ENCODE data around the gene PRKCE.
A peak's percentile ranks its signal among the peaks of the same experiment; 100 is the strongest.

PRKCE gene

DNA sequence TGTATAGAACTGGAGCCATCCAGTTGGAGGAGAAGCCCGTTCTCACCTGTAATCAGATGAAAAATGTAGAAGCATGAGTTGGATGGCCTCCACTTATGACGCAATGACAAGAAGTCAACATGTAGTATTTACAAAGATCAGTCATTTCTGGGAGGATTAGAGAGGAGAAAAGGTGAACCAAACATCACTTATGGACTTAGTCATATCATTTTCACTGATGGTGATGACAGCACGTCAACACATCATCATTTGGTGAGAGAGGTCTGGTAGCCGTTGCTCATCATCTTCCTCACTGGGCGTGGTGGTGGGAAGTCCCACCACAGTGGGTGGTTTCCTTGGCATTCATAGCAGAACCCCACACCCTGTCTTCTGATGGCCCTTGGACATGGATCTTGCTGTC, 381.5 kb downstream of the PRKCE start:
- DNase-seq, result no peak

DNA sequence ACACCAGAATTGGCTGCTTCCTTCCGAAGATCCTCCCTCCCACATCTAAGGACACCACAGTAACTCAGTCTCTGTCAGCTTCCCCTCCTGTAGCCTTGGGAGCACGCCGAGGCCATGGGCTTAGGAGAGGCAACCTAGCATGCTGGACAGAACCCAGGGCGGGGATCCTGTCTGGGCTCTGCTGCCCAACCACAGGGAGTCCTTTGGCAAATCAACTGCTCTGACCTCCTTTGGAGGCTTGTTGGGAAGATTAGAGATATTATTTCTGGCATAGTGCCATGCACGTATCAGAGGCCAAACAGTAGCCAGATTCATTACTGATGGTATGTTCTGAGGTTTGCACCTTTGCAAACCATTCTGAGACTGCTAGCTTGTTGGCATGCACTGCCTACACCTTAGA, 383.1 kb downstream of the PRKCE start:
- DNase-seq, result no peak

DNA sequence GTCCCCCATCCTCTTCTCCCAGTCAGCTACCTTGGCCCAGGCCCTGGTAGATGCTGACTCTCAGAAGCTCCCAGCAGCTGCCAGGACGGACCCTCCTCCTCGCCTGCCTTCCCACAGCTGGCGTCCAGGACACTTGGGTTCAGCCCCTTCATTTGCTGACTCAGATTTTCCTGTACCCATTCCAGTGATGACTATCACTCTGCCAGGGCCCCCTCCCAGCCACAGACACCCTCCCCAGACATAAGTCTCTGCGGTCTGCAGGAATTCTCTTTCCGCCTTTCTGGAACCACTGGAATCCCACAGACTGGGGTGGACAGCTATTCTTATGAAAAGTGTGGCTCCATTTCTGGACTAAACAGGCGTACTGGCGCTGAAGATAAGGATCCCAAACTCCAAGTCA, 385.5 kb downstream of the PRKCE start:
- no peak for DNase-seq

DNA sequence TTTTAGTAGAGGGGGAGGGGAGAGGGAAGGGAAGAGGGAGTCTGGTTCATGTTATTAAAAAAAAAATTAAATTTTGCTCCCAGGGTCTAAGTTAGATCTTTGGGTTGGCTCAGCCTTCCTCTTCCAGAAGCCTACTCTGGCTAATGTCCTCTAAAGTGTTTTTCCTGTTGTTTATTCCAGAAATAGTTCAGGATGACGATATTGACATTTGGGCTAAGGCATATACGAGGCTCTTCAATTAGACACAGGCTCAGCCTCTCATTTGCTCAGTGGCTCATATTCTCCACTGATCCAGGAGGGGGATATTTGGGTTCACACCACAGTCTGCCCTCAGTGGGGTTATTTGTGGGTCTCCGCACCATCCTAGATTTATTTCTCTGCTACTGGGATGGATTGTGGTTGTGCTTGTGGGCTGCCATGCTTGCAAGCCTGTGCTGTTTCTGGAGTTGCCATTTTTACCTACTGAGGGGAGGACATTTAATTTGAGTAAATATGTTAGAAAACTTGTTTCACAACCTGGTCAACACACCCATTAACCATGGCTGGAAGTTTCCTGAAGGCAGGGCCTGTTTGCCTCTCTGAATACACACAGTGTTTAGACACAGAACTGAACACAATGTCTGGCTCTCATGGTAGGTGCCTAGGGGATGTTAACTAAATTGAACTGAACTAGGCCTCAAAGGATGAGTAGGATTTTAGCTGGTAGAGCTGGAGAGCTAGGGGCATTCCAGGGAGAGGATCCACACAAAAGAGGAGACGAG, 388.2 kb downstream of the PRKCE start:
- no peak for DNase-seq

DNA sequence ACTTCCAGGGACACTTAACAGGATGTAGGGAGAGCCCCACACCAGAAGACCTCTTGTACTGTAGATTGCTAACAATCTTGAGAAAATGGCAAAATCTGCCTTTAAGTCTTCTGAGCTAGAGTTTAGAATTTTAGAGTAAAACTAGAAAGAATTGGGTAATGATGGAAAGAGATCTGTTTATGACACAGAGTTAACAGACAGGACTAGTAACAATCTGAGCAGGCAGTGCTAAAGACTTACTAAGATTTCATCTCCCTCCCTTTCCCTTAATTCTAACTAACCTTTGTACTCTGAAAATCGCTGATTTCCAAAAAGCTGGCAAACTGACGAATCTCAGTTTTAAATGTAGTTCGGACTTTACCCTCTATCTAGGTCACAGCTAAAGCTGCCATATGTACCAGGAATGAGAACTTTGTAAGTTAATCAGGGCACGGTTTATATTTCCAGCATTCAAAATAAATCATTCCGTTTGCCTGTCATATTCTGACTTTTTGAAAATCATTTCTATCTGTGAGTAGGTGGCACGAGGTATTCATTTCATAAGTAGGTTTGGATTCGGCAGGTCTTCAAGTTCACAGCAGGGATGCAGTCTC, 389.2 kb downstream of the PRKCE start:
- no peak for DNase-seq

DNA sequence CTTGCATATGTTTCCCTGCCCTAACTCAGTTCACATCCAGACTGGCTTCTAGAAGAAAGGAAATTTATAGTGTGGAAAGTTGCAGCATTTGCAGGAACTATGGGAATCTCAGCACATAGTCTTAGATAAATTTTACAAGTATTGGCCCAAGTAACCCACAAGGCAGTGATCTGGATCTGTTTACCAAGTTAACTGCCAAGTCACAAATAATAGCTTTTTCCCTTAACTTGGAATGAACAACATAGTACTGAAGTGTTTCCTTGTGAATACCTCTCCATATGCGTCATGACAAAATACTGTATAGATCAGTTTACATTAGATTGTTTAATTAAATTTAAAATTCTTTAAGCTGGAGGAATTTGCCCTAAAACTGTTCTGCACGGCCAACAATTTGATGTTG, 390.0 kb downstream of the PRKCE start:
- no peak for DNase-seq

DNA sequence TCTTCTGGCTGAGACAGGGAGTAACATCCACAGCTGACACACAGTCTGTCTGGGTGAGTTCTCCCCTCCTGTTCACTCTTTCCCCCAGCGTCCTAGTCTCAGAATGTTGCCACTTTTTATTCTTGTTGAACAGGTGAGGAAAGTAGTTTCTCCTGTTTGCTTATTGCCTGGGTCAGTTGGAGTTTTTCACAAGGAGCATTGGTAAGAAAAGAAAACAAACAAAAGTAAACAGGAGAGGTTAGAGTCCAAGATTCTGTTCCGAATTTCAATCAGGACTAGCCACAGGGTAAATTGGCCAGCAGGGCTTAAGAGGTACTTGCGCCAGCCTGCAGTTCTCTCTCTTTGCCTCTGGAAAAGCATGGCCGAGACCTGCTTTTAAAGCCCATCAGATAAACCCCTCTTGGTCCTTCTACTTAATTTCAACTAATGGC, 390.7 kb downstream of the PRKCE start:
- DNase-seq, result no peak

DNA sequence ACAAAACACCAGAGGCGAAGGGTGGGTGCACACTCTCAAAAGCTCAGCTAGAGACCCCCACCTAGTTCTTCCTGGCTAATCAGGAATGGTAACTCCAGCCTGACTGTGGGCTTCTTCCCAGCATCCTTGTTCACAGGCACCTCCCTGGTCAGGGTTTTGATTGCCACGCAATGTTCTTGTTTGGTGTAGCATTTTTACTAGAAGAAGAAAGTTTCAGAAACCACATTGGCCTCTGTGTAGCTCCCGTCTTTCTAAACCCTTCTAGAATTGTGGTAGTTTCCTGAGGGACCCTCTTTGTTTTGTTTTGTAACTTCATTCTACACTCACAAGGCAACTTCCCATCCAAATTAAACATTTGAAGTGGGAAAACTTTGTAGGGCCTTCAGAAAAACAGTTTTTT, 391.2 kb downstream of the PRKCE start:
- DNase-seq, result no peak

DNA sequence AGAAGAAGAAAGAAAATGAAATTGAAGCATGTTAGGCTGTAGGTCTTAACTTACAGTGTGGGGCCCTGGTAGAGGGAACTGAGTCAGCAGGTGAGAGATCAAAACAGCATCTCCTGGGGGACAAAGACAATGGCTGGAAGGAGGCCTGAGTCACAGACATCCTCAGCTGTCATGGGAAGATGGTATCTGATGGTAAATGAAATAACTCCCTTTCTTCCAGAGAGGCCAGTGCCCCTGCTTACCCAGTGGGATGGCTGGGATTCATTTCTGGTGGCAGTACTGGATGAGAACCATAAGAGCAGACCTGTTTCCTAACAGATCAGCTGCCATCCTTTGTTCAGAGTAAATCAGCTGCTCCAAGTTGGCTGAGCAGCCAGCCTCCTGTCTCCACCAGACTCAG, 394.4 kb downstream of the PRKCE start:
- DNase-seq, result no peak

DNA sequence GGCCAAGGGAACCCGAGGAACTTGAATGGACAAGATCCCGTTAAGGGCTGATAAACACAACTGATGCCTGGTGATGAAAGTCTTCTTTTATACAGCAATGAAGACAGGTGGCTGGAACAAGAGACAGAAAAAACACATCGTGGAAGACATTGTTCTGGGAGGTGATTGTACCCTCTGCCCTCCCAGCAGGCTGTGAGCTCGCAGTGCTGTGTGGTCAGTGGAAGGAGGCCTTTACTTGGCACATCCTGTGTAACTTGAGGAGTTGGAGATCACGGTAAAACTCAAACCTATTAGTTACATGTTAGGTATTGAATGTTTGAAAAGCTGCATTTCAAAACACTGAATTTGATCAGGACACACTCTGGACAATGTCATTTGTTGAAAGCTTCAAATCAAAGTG, 395.8 kb downstream of the PRKCE start:
- DNase-seq, result no peak

DNA sequence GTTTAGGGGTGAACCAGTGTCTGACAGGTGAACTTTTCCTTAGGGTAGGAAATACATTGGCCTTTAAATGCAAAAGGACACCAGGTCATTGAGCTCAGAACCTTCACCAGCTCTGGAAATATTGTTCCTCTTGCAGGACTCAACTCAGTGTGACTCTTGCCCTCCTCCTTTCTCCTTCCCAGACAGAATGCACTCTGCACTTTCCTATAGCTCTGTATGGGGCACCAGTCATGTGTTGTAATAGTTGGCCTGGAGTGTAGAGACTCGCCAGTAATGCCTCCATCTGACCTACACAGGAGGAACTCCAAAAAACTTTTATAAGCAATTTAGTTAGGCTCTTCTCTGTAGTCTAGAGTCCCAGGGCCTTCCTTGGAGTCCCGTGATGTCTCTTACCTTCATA, 397.2 kb downstream of the PRKCE start:
- DNase-seq, result no peak

DNA sequence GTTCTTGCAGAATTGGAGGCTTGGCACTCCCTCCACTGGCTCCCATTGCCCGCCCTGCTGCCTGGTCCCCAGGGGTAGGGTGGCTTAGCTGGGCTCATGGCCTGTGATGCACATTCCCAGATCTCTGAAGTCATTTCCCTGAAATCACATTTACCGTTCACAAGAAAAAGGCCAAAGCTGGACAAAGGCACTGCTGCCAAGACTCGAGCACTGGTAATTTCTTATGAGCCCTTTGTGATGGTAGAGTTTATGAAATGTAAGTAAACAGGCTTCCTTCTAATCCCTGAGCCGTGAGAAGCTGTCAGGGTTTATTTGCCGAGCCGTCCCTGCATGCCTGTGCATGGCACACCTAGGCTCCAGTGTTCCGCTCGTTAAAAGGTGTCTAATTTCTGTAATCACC, 398.6 kb downstream of the PRKCE start:
- DNase-seq, result no peak

DNA sequence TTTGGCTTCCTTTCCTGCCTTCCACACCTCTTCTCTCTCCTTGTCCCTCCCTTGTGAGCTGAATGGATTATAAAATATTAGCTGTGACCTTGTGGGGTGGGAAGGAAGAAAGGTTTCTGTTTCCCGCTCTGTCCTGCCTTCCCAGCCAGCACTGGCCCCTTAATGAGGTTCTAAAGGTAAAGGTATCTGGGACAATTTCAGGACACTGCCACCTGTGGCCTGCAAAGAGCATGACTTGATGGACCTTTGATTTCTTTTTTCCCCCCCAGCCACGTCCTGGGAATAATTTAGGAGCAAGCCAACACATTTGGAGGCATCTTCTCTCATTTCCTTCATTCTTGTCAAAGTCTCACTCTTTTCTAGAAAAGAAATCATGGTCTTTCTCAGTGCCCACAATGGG, 399.0 kb downstream of the PRKCE start:
- DNase-seq, result no peak

DNA sequence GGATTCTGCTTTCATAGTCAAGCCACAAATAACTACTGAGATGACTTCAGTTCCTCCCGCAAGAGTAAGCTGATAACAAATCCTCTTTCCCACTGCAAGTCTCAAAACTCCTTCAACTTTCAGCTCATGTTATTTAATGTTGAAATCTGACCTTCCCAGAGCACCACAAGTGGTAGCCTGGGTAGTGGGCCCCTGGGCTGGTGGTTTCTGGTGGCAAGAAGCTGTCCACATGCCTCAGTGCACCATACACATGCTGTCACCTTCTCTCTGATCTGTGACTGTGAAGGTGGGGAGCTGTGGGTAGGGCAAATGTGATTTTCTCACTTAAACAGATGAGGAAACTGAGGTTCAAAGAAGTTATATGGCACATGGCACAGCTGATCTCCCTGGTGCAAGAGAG, 399.6 kb downstream of the PRKCE start:
- DNase-seq, result no peak

DNA sequence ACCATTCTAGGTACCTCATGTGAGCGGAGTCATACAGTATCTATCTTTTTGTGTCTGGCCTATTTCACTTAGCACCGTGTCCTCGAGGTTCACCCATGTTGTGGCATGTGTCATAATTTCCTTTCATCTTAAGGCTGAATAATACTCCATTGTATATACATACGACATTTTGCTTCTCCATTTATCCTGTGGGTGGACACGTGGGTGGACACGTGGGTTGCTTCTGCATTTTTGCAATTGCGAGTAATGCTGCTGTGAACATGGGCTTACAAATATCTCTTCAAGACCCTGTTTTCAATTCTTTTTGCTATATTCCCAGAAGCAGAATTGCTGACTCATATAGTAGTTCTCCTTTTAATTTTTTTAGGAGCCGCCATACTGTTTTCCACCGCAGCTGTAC, 402.1 kb downstream of the PRKCE start:
- DNase-seq, result no peak

DNA sequence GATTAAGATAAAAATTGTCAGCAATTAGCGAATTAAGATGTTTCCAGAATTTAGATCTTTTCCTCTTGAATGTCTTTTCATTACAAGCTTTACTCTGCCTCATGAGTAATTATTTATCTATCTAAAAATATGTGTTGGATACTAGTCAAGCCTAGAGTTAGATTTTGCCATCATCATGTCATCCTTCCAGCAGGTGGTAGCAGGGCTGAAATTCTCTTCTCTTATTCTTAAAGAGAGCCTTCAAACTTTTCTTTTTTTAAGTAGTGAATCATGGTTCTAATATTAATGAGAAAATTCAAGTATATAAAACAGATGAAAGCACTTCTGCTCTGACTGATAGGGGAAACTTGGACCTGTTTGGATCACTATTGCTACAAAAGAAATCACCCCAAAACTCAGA, 405.1 kb downstream of the PRKCE start:
- DNase-seq, result no peak

DNA sequence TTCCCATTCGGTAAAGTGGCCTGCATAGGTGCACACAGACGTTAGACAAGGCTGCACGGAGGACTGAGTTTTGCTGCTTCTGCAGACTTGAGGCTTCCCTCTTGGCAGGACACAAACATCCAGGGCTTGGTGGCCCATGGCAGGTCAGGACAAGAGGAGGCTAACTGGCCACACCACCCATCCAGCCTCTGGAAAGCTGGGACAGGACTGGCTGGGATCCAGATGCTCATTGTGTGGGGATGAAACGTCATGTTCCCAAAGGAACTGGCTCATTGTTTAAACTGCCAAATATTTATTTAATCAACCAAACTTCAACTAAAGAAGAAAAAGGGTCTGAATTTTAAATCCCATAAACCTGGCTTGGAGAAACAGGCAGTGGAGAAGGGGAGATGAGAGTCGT, 406.7 kb downstream of the PRKCE start:
- DNase-seq, result no peak

DNA sequence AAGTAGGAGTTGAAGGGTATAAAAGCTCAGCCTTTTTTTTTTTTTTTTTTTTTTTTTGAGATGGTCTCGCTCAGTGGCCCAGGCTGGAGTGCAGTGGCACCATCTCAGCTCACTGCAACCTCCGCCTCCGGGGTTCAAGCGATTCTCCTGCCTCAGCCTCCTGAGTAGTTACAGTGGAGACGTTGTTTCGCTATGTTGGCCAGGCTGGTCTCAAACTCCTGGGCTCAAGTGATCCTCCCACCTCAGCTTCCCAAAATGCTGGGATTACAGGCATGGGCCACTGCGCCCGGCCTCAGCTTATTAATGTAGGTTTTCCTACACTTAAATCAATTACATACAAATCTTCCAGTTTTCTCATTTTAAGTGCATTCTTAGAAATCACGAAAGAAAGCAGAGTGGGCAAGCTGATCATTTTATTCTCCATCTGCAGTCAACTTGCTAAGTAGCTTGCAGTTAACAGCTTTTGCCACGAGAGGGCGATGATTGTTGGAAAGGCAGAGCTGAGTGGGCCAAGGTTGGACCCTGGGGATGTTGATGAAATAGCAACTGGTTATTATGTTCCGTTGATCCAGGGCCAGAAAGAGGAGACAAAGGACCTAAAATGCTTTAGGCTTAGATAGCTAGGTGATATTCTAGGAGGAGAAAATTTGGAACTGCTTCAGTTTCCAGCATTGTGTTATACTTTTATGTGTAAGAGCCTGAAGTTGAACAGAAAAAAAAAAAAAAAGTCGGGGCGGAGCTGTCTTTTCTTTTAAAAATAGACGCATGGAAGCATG, 411.4 kb downstream of the PRKCE start:
- DNase-seq, result peak; percentile 65

DNA sequence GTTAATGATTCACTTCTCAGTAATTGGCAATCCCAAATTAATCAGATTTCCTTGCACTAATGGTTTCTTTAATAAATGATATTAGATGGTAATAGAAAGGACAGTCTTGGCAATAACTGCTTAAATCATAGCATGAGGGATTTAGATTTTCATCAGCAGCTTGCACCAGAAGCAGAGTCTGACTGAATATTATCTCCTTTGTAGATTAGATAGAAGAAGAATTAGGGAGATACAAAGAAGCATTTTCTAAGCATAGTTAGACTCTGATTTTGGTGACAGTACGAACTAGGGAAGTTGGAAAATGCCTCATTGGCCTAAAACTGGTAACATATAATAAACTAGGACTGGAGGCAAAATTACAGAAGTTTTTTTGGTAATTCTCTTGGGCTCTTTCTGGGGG, 412.9 kb downstream of the PRKCE start:
- no peak for DNase-seq

DNA sequence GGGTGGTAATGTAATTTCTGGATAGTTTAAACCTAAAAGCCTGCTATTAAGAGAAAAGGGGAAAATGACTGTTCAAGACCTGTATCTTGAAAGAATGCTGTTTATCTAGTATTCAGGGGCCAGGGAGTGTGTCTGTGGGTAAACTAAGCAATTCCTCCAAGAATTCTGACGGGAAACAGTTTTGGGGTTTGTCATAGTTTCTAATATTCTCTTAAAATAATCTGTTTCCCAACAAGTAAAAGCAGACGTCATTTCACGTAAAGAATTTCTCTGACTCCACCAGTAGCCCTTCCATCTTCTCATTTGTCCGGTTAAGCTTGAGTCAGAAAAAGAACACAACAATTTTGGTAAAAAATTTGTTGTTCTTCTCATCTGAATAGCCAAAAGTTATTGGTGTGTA, 413.7 kb downstream of the PRKCE start:
- no peak for DNase-seq

DNA sequence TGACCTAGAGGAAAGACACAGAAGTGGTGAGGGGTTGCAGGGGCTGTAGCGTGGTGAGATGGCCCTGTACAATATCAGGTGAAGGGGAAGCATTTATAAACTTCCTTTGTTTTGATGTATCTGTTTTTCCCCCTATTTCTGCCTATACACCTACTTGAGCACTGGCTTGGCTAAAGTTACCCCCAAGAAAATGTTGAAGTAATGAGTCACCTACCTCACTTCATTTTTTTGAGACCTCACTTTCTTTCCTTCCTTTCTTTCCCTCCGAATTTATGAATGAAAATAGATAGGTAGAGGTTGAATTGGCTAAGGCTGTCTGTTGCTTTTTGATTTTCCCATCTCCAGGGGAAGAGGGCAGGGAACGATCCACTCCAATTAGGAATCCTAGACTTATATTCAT, 414.6 kb downstream of the PRKCE start:
- no peak for DNase-seq

DNA sequence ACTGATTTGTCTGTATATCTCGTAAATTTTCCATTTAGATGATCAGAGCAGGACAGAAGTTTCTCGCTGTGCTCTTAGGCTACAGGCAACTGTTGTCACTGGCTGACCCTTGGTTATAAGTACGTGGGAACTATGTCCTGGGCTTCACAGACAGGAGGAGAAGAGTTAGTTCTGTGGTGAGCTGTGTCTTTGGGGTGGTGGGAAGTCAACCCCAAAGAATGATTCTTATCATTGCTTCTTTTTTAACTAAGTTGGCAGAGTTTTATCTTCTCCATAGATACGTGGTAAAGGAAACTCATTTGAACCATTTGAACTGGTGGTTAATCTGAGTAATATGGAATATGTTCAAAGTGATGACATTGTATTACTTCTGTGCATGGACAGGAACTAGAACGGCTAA, 415.1 kb downstream of the PRKCE start:
- DNase-seq, result no peak

DNA sequence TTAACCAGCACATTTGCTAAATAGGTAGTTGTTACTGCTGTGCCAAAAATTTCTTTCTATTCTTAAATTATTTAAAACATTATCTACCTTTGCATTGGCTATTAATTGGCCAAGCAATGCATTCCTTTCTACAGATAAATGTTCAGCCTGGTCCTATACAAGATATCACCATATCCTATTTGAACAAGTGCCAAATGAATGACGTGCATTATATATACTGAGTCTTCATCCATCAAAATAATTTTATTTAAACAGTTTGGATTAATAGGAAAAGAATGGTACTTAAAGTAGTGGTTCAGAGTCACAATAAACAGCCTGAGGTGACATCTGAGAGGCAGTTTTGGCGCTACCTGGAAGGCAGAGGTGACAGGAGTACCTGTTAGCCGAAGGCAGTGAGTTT, 415.6 kb downstream of the PRKCE start:
- no peak for DNase-seq

Data from NCI-H1105 (cell line).